Activated naive CD8-positive, alpha-beta T cell treated with anti-CD3 and anti-CD28 coated beads for 36 hours (primary cell): ENCODE data around the gene CLEC4D. TPM values are rescaled to one million over a fixed set of nuclear protein-coding genes. Genes with fewer than 3 reads are reported as not detected.
"Not testable (repeated sequence)": the region's sequence is repeated elsewhere in the genome, so short reads cannot be mapped to it uniquely, and the experiment has no call there.

Experiments used
- DNase-seq: peaks from one replicate; pipeline ENCODE4 v3.0.0; 2021
- H3K27ac Mint-ChIP-seq: one replicate; pipeline ENCODE4 v1.8.0; 2022; ENCODE audit warnings: mild to moderate bottlenecking, moderate library complexity, mixed read lengths
- H3K27me3 Mint-ChIP-seq: one replicate; pipeline ENCODE4 v1.8.0; 2022; ENCODE audit warnings: mild to moderate bottlenecking, mixed read lengths
- H3K36me3 Mint-ChIP-seq: one replicate; pipeline ENCODE4 v1.8.0; 2021; ENCODE audit warnings: mild to moderate bottlenecking, mixed read lengths
- H3K4me1 Mint-ChIP-seq: one replicate; pipeline ENCODE4 v1.8.0; 2021; ENCODE audit warnings: mixed read lengths
- H3K4me3 Mint-ChIP-seq: one replicate; pipeline ENCODE4 v1.8.0; 2022; ENCODE audit warnings: mild to moderate bottlenecking, moderate library complexity, mixed read lengths
- H3K9me3 Mint-ChIP-seq: one replicate; pipeline ENCODE4 v1.8.0; 2022; ENCODE audit warnings: mixed read lengths
- total RNA-seq, 2 experiments: library from RNA; stranded (reverse); gene quantifications; one replicate each; pipeline ENCODE4 v1.2.3, GENCODE V29; 2021

CLEC4D gene
- total RNA-seq, 2 experiments from 2014 or later, result not detected

DNA sequence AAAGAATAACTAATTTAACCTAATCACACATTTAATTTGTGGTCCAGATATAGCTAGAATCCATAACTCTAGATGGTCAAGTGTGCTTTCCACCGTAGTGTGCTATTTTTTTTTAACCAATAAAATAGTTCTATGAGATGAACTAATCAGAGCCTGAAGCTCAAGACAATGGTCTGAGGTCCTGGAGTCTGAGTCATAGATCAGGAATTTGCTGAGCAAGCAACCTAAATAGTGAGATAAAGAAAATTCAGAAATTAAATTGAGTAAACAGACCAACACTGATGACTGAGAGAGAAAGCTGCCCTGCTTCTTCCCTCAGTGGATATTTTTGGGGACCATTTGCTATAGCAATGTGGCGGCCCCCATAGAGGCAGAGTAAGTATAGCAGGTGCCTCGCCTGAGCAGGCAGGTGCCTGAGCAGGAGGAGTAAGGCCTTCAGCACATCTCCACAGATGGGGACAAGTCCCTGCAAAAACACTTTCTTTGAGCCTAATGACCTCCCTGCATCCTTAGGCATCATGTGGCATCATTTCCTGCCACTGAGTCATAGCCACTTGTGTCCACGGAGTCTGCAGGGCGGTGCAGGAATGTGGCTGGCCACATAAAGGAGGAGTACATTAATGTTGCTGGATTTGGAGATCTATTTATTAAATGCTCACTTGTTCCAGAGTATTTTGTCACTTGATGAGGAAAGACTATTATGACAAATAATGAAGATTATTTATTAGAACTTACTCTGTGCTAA lies 41.3 kb downstream of the CLEC4D start:
- H3K27me3 Mint-ChIP-seq, result no peaks in the 10 kb centered on the region
- no peak overlapping the region for H3K27ac Mint-ChIP-seq
- H3K9me3 Mint-ChIP-seq, result no peaks in the 10 kb centered on the region
- H3K4me3 Mint-ChIP-seq, result no peak overlapping the region
- no peaks in the 10 kb centered on the region for H3K36me3 Mint-ChIP-seq
- H3K4me1 Mint-ChIP-seq, result no peaks in the 10 kb centered on the region
- no peak for DNase-seq

DNA sequence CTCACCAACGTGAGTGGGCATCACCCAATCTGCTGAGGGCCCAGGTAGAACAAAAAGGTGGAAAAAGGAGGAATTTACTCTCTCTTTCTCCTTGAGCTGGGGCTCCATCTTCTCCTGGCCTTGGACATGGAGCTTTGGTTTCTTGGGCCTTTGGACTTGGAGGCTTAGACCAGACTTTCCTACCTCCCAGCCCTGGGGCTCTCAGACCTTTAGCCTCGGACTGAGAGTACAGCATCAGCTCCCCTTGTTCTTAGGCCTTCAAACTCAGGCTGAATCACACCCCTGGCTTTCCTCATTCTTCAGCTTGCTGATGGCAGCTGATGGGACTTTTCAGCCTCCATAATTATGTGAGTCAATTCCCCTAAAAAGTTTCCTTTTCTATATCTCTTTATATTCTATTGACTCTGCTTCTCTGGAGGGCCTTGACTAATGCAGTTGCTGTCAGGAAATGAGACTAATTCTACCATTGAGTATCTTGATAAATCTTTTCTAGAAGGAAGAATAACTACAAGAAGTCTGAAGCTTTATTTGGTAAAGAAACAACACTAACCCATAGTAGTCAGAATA lies 43.3 kb downstream of the CLEC4D start:
- Mint-ChIP-seq H3K27ac (no peak overlapping the region), H3K9me3 (no peaks in the 10 kb centered on the region), H3K36me3 (no peaks in the 10 kb centered on the region), H3K4me1 (no peaks in the 10 kb centered on the region), H3K4me3 (no peak overlapping the region), H3K27me3 (no peaks in the 10 kb centered on the region)
- no peak for DNase-seq

DNA sequence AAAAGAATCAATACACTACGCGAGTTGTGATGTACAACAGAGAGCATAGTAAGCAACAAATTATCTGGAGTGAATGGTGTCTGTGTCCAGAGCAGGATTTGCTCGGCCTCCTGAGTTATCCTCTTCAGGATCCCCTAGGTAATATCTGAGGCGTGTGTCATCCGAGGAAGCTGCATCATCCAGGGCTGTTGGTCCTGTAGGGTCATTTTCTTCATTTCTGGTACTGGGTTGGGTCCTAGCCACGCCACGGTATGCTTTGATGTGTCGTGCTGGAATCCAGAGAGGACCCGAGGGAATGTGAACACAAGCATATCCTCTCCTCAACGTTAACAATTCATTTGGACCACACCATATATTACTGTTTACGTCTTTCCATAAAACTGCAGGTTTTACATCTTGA lies 46.4 kb downstream of the CLEC4D start:
- no peak overlapping the region for H3K4me3 Mint-ChIP-seq
- DNase-seq, result no peak
- no peaks in the 10 kb centered on the region for H3K4me1 Mint-ChIP-seq
- no peaks in the 10 kb centered on the region for H3K27me3 Mint-ChIP-seq
- no peaks in the 10 kb centered on the region for H3K36me3 Mint-ChIP-seq
- H3K9me3 Mint-ChIP-seq, result peaks cover 14% of the 10 kb centered on the region
- no peak overlapping the region for H3K27ac Mint-ChIP-seq

DNA sequence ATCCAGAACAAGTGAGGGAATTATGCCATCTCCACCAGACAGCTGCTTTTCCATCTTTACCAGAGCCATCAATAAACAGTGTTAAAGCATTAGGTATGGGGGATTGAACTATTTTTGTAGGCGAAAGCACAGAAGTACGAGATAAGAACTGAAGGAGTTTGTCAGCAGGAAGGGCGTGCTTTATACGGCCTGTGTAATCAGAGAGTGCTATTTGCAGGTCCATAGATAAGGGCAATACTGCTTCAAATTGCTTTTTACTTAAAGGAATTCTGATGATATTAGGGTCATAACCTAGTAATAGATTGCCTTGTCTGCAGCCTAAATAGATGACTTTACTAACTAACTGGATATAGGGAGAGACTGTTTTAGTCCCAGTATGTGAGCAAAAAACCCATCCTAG lies 47.7 kb downstream of the CLEC4D start:
- Mint-ChIP-seq H3K9me3 (peaks cover 14% of the 10 kb centered on the region), H3K36me3 (no peaks in the 10 kb centered on the region), H3K4me3 (no peak overlapping the region), H3K4me1 (no peaks in the 10 kb centered on the region), H3K27ac (no peak overlapping the region), H3K27me3 (no peaks in the 10 kb centered on the region)
- no peak for DNase-seq

DNA sequence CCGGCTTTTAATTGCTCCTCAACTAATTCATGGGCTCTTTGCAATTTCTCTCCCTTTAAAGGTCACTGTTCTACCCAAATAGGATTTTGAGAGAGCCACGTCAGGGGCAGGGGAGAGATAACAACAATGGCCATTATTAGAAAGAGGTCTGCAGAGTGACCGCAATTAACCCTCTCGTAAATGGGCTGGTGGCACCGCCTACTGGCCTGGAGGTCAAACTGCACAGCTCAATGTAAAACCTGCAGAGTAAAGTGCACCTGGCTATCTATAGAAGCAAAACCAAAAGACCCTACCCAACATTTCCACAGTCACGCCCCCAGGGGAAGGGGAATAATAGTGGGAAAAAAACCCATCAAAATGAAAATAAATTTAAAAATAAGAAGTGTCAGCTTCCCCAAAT lies 49.0 kb downstream of the CLEC4D start:
- peaks cover 14% of the 10 kb centered on the region for H3K9me3 Mint-ChIP-seq
- H3K4me3 Mint-ChIP-seq, result no peak overlapping the region
- no peaks in the 10 kb centered on the region for H3K4me1 Mint-ChIP-seq
- no peak overlapping the region for H3K27ac Mint-ChIP-seq
- H3K36me3 Mint-ChIP-seq, result no peaks in the 10 kb centered on the region
- DNase-seq, result no peak
- no peaks in the 10 kb centered on the region for H3K27me3 Mint-ChIP-seq

DNA sequence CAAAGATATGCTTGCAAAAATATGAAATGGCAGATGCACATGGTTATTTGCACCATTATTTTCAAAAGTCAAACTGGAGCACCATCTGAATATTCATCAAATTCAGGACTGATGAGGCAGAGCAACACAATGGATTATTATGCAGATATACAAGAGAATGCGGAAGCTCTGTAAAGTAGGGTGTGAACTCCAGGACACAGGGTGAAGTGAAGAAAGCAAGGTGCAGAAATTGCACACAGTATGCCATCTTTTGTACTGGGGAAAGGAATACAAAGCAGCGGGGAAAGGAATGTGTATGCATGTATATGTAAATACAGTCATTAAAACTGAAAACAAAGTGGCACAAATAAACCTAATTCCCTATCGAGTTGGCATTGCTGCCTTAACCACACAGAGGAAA lies 50.1 kb downstream of the CLEC4D start:
- H3K9me3 Mint-ChIP-seq, result peaks cover 16% of the 10 kb centered on the region
- no peaks in the 10 kb centered on the region for H3K36me3 Mint-ChIP-seq
- H3K27me3 Mint-ChIP-seq, result no peaks in the 10 kb centered on the region
- H3K27ac Mint-ChIP-seq, result no peak overlapping the region
- no peak overlapping the region for H3K4me3 Mint-ChIP-seq
- no peaks in the 10 kb centered on the region for H3K4me1 Mint-ChIP-seq
- no peak for DNase-seq

DNA sequence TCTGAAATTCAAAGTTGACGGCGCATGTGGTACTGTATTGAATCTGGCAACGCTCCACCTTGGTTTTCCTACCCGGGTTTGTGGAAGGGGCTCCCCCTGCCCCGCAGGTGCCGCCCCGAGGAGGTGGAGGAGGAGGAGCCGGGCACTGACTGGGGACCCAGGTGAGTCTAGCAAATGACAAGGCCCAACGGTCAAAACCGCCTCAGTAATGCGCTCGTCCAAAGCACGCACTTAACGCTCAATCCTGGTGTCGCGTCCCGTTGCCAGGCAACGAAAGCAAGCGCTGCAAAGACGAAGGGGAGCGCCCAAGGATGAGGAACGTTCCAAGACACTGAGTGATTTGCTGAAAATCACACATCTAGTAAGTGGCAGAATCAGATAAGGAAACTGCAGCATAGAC lies 51.4 kb downstream of the CLEC4D start:
- no peaks in the 10 kb centered on the region for H3K27me3 Mint-ChIP-seq
- no peak overlapping the region for H3K27ac Mint-ChIP-seq
- H3K4me1 Mint-ChIP-seq, result no peaks in the 10 kb centered on the region
- no peak for DNase-seq
- H3K9me3 Mint-ChIP-seq, result peaks cover 16% of the 10 kb centered on the region
- H3K4me3 Mint-ChIP-seq, result no peak overlapping the region
- H3K36me3 Mint-ChIP-seq, result no peaks in the 10 kb centered on the region

DNA sequence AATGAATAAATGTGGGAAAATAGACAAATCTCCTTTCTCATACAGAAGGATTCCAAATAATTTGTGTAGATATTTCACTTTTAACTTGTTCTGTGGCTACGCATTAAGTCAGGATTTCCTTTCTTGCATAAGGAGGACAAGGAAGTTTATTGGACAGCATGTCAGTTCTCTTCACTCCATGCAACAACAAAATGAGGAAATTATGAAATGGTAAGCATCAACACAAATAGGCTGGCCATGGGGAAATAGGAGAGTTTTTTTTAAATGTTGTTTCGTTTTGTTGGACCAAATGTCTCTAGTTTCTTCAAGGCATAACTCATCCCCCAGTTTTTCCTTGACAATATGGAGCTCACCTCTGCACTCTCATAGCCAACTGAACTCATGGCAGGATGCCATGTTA lies 52.7 kb downstream of the CLEC4D start:
- not testable (repeated sequence) for H3K27ac Mint-ChIP-seq, H3K4me1 Mint-ChIP-seq, H3K4me3 Mint-ChIP-seq, DNase-seq, H3K27me3 Mint-ChIP-seq, H3K36me3 Mint-ChIP-seq
- H3K9me3 Mint-ChIP-seq, result peaks cover 16% of the 10 kb centered on the region

DNA sequence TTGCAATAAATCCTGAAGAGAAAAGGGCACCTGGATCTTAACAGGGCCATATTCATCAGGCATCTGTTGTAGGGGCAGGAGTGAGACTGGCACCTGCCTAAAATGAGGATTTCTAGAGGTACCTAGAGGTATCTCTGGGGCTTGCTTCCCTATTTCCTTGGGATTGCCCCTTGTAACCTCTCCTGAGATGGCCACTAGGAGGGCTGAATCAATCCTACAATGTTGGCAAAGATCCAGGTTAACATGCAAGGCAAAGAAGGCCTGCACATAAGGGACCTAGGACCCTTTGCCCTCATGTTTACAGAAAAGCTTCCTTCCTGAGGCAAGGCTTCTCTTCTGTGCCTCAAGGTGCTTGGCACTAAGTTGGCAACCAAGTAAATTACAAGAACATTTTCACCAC lies 53.2 kb downstream of the CLEC4D start:
- H3K36me3 Mint-ChIP-seq, result no peaks in the 10 kb centered on the region
- H3K27ac Mint-ChIP-seq, result no peak overlapping the region
- H3K27me3 Mint-ChIP-seq, result no peaks in the 10 kb centered on the region
- DNase-seq, result no peak
- H3K4me3 Mint-ChIP-seq, result no peak overlapping the region
- no peaks in the 10 kb centered on the region for H3K4me1 Mint-ChIP-seq
- H3K9me3 Mint-ChIP-seq, result peaks cover 16% of the 10 kb centered on the region

Other genes with a start within 250 kb of the CLEC4D start
- gene CLEC6A, start 57.5 kb upstream of the CLEC4D start, total RNA-seq, result not detected
- gene CLEC4E, start 27.4 kb downstream of the CLEC4D start, total RNA-seq, result not detected
- gene AICDA, start 99.4 kb downstream of the CLEC4D start, total RNA-seq, result not detected
- not detected for gene MFAP5, start 149.3 kb downstream of the CLEC4D start, total RNA-seq
- gene RIMKLB, start 184.5 kb downstream of the CLEC4D start, total RNA-seq, result 1 to 10 TPM; 7.1 to 8.1 TPM